ENCODE results near the gene PLCH2. TPM values are rescaled to one million over a fixed set of nuclear protein-coding genes. Genes with fewer than 3 reads are reported as not detected.

PLCH2 gene
- total RNA-seq, 1 experiment from 2014 or later: 0.27 TPM

DNA sequence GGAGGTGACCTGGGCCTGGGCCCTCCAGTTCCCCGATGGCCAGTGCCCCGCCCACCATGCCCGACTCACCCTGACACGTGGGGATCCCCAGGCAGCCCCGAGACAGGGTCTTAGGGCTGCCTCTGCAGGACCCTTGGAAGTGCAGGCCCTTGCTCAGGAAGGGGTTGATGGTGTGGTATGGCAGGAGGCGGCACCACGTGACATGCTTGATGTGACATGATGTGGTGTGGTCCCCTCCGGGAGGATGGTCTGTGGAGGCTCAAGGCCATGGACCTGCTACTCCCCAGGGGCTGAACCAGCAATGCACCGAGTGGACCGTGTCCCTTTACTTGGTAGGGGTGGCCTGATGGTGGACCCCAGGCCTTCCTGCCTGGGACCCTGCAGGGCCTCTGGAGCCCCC lies 21.9 kb upstream of the PLCH2 start:
- no TSS peak for BruUV-seq (replicated peaks)
- Mint-ChIP-seq H3K36me3 (ENCODE audit: insufficient read depth, unreplicated experiment) (no peaks in the 10 kb centered on the region), H3K4me3 (ENCODE audit: unreplicated experiment) (no peak overlapping the region), H3K27me3 (ENCODE audit: insufficient read depth, unreplicated experiment) (no peaks in the 10 kb centered on the region), H3K27ac (ENCODE audit: unreplicated experiment) (no peak overlapping the region), H3K9me3 (ENCODE audit: unreplicated experiment) (no peaks in the 10 kb centered on the region), H3K4me1 (ENCODE audit: low read depth, unreplicated experiment) (no peaks in the 10 kb centered on the region)
- Histone ChIP-seq H3K27me3 (replicated peaks; ENCODE audit: control insufficient read depth, insufficient read depth, low read length) (no peaks in the 10 kb centered on the region), H3K9me3 (no peaks in the 10 kb centered on the region), H3K4me3 (ENCODE audit: low read depth, low read length) (no peak overlapping the region), H3K36me3 (ENCODE audit: control insufficient read depth, insufficient read depth, low read length) (no peaks in the 10 kb centered on the region), H3K4me1 (no peaks in the 10 kb centered on the region)
- TF ChIP-seq, protein P1, sequence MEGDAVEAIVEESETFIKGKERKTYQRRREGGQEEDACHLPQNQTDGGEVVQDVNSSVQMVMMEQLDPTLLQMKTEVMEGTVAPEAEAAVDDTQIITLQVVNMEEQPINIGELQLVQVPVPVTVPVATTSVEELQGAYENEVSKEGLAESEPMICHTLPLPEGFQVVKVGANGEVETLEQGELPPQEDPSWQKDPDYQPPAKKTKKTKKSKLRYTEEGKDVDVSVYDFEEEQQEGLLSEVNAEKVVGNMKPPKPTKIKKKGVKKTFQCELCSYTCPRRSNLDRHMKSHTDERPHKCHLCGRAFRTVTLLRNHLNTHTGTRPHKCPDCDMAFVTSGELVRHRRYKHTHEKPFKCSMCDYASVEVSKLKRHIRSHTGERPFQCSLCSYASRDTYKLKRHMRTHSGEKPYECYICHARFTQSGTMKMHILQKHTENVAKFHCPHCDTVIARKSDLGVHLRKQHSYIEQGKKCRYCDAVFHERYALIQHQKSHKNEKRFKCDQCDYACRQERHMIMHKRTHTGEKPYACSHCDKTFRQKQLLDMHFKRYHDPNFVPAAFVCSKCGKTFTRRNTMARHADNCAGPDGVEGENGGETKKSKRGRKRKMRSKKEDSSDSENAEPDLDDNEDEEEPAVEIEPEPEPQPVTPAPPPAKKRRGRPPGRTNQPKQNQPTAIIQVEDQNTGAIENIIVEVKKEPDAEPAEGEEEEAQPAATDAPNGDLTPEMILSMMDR (IDR thresholded peaks at IDR 0.05; ENCODE audit: insufficient read depth in 1 of 2, low read depth in 1 of 2, low read length in 1 of 2, severe bottlenecking in 1 of 2, unreplicated experiment in 1 of 2): no peak
- POLR2A ChIA-PET: no interaction called here
- intact Hi-C loops (cut with micrococcal nuclease; ENCODE audit: unreplicated experiment): no loop called here
- CTCF ChIA-PET: no interaction called here
- DNase-seq: no peak

DNA sequence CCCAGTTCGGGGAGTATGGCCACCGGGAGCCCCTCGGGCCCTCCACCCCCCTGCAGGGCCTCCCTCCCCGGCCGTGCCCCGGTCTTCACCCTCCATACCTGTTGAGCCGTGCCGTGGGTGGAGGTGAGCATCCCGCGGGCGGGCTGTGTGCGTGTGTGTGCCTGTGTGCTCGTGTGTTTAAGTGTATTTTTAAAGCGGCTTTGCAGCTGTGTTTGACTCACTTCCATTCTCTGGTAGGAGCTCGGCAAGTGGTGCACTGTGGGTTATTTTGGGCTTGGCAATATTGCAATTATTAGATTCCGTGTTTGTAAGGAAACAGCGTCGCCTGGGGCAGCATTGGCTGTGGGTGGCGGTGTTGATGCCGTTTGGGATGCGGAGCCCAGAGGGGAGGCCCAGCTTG lies 20.3 kb upstream of the PLCH2 start:
- Mint-ChIP-seq H3K4me1 (ENCODE audit: low read depth, unreplicated experiment) (no peaks in the 10 kb centered on the region), H3K9me3 (ENCODE audit: unreplicated experiment) (no peaks in the 10 kb centered on the region), H3K36me3 (ENCODE audit: insufficient read depth, unreplicated experiment) (no peaks in the 10 kb centered on the region), H3K4me3 (ENCODE audit: unreplicated experiment) (no peak overlapping the region), H3K27me3 (ENCODE audit: insufficient read depth, unreplicated experiment) (no peaks in the 10 kb centered on the region), H3K27ac (ENCODE audit: unreplicated experiment) (no peak overlapping the region)
- intact Hi-C loops (cut with micrococcal nuclease; ENCODE audit: unreplicated experiment): no loop called here
- no peaks in the 10 kb centered on the region for H3K9me3 ChIP-seq
- BruUV-seq (replicated peaks): no TSS peak
- no peaks in the 10 kb centered on the region for H3K27me3 ChIP-seq (replicated peaks; ENCODE audit: control insufficient read depth, insufficient read depth, low read length)
- no peaks in the 10 kb centered on the region for H3K4me1 ChIP-seq
- TF ChIP-seq, protein P1 (IDR thresholded peaks at IDR 0.05; ENCODE audit: insufficient read depth in 1 of 2, low read depth in 1 of 2, low read length in 1 of 2, severe bottlenecking in 1 of 2, unreplicated experiment in 1 of 2): no peak
- POLR2A ChIA-PET: no interaction called here
- CTCF ChIA-PET: no interaction called here
- no peak for DNase-seq
- H3K36me3 ChIP-seq (ENCODE audit: control insufficient read depth, insufficient read depth, low read length): no peaks in the 10 kb centered on the region
- no peak overlapping the region for H3K4me3 ChIP-seq (ENCODE audit: low read depth, low read length)

DNA sequence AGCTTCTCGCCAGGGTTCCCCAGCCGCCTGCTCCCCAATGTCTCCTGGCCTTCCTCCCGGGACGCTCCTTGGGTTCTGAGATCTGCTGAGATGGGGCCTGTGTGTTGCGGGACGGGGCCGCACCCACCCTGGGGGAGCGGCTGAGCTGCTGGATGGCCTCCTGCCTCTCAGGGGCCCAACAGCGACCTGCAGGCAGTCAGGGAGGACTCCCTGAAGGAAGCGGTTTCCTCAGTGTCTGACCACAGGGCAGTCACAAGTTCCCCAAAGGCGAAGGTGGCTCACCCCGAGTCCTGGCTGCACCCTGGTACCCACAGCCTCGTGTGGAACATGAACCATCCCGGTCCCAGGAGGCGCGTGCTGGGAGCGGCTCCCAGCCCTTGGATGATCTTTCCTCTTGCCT lies 18.6 kb upstream of the PLCH2 start:
- Mint-ChIP-seq H3K9me3 (ENCODE audit: unreplicated experiment) (no peaks in the 10 kb centered on the region), H3K27me3 (ENCODE audit: insufficient read depth, unreplicated experiment) (no peaks in the 10 kb centered on the region), H3K27ac (ENCODE audit: unreplicated experiment) (no peak overlapping the region), H3K4me1 (ENCODE audit: low read depth, unreplicated experiment) (no peaks in the 10 kb centered on the region), H3K36me3 (ENCODE audit: insufficient read depth, unreplicated experiment) (no peaks in the 10 kb centered on the region), H3K4me3 (ENCODE audit: unreplicated experiment) (no peak overlapping the region)
- no TSS peak for BruUV-seq (replicated peaks)
- Histone ChIP-seq H3K27me3 (replicated peaks; ENCODE audit: control insufficient read depth, insufficient read depth, low read length) (no peaks in the 10 kb centered on the region), H3K36me3 (ENCODE audit: control insufficient read depth, insufficient read depth, low read length) (no peaks in the 10 kb centered on the region), H3K4me3 (ENCODE audit: low read depth, low read length) (no peak overlapping the region), H3K9me3 (no peaks in the 10 kb centered on the region), H3K4me1 (no peaks in the 10 kb centered on the region)
- ChIA-PET POLR2A (no interaction called here), CTCF (no interaction called here)
- TF ChIP-seq, protein P1 (IDR thresholded peaks at IDR 0.05; ENCODE audit: insufficient read depth in 1 of 2, low read depth in 1 of 2, low read length in 1 of 2, severe bottlenecking in 1 of 2, unreplicated experiment in 1 of 2): no peak
- intact Hi-C loops (cut with micrococcal nuclease; ENCODE audit: unreplicated experiment): no loop called here
- no peak for DNase-seq
